Sciatic nerve (tissue), 2 donors: ENCODE data around the gene SYPL1. TPM values are rescaled to one million over a fixed set of nuclear protein-coding genes. Genes with fewer than 3 reads are reported as not detected.

Source experiments
- ATAC-seq: fragments of 200-7000 bp; cut with Tn5 transposase; one replicate; pipeline ENCODE4 v1.9.1; 2020; ENCODE audit warnings: mild to moderate bottlenecking, moderate library complexity
- DNase-seq: peaks from one replicate; pipeline ENCODE4 v3.0.0-alpha.2; 2020; ENCODE audit warnings: low spot score
- intact Hi-C: fragments of 100-400 bp; cut with DNase I; formaldehyde crosslinking; loops from one replicate; pipeline ENCODE4 v1.14.2; 2022
- total RNA-seq: library from RNA; stranded (reverse); fragmentation: NEBNext Ultra II Directional; extraction: Animal tissue kit (Norgen Biotek cat#: 25700); gene quantifications from one replicate; pipeline ENCODE4 v1.2.1, GENCODE V29; 2021
- donor health status: DM: no; HTN: no; CAD: no.
- donor health status: DM: no; HTN: no; CAD: no.

SYPL1 gene
- total RNA-seq, 1 donor from 2014 or later, result 83.5 TPM

DNA sequence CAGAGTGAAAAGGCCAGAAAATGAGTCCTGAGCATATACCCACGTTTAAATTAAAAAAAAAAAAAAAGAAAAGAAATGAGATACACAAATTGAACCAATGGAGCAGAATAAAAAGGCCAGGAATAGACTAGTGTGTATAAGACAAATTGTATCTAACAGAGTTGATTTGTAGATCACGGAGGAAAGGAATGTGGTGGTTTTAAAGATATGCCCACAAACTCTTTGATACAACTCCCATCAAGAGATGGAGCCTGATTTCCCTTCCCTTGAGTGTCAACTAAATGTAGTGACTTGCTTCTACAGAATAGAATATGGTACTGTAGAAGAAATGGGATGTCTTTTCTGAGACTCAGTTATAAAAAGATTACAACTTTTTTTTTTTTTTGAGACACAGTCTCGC is 10.4 kb downstream of the SYPL1 start:
- DNase-seq (no peak), ATAC-seq (no peak)
- intact Hi-C loops, result no loop called here

DNA sequence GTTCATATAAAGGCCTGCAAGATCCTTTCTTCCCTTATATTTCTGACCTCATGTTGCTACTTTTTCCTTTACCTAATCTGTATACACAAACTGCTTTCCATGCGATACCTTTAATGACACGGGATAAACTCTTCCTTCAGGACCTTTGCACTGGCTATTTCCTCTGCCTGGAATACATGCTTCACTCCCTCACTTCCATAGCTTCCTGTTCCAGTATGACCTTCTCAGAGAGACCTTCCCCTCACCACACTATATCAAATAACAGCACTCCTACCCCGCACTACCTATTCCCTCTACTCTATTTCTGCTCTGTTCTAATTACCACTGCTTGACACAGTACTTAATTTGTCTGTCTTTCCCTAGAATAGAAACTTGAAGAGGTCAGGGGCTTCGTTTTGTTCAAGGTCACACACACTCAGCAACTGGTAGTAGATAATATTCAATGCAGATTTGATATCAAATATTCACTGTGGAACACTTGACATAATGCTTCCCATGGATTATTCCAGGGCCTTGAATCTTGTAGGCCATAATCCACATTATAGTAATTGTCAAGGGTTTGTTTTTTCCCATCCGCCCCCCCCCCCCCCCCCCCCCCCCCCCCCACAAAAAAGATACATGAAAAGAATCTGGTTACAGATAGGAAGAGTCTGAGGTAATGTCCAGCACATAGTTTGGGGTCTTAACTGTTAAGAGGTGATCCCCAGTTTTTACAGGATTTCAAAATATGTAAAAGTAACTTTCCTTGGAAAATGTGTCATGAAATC is 11.1 kb downstream of the SYPL1 start:
- ATAC-seq (no peak), DNase-seq (no peak)
- intact Hi-C loops, result no loop called here

- intact Hi-C loops, result no loop called here
- ATAC-seq (no peak), DNase-seq (no peak)
Measured at GRCh38 chr7:106099539-106099938, 12.6 kb downstream of the SYPL1 start.

GRCh38 chr7:106098889-106099288 is 13.2 kb downstream of the SYPL1 start:
- intact Hi-C loops, result no loop called here
- DNase-seq (no peak), ATAC-seq (no peak)

DNA sequence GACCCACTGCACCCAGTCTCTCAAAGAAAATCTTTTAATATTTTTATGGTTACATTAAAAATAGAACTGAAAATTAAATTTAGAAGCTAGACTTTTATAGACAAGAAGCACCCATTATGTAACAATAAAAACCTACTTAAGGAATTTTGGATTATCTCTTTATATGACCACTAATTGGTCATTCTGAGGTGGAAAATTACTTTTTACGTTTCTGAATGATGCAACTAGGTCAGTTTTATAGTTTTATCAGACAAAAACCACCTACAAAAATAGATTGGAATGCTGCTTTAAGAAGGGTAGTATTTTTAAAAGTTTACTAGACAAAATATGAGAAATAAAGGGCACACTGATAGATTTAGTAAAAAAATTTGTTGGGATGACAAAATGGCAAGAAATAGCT is 16.5 kb downstream of the SYPL1 start:
- ATAC-seq (no peak), DNase-seq (no peak)
- intact Hi-C loops, result no loop called here

GRCh38 chr7:106094780-106095179 is 17.3 kb downstream of the SYPL1 start:
- DNase-seq, result no peak
- ATAC-seq, result no peak
- intact Hi-C loops, result no loop called here

DNA sequence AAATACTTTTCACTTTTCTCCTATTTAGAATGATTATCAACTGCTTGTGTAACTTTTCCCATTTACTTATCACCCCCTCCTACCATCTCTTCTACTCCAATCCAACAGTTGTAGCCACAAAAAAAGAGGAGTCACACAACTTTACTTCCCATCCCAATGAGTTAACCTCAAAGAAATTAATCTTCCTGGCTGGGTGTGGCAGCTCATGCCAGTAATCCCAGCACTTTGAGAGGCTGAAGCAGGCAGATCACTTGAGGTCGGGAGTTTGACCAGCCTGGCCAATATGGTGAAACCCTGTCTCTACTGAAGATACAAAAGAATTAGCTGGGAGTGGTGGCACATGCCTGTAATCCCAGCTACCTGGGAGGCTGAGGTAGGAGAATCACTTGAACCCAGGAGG is 19.9 kb downstream of the SYPL1 start:
- no peak for ATAC-seq
- no peak for DNase-seq
- intact Hi-C loops, result no loop called here

DNA sequence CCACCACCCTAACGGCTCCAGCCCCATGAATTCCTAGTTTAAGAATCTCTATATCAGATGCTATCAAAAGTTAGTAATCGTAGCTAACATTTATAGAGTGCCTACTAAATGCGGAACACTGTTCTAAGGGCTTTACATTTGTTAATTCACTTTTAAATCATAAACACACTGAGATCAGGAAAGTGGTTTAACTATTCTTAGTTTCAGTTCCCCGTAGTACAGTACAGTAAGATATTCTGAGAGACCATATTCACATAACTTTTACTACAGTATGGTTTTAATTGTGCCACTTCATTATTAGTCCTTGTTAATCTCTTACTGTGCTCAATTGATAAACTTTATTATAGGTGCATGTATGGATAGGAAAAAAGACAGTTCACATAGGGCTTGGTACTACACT is 22.5 kb downstream of the SYPL1 start:
- DNase-seq, result no peak
- ATAC-seq, result no peak
- intact Hi-C loops, result no loop called here

DNA sequence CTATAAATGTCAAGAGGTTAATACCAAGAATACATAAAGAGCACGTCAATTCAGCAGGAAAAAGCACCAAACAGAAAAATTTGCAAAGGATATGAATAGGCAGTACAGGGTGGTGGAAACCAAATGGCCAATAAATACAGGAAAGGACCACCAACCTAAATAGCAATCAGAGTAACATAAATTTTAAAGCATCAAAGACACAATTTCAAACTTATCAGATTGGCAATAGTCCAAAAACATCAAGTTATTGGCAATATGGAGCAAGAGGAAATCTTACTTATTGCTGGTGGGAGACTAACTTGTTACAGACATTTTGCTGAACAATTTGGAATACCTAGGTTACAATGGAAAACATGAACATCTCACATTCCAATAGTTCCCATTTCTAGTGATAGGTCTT is 24.1 kb downstream of the SYPL1 start:
- intact Hi-C loops, result no loop called here
- no peak for ATAC-seq
- DNase-seq, result no peak

GRCh38 chr7:106086062-106086461 is 26.1 kb downstream of the SYPL1 start:
- intact Hi-C loops, result no loop called here
- no peak for ATAC-seq
- no peak for DNase-seq

DNA sequence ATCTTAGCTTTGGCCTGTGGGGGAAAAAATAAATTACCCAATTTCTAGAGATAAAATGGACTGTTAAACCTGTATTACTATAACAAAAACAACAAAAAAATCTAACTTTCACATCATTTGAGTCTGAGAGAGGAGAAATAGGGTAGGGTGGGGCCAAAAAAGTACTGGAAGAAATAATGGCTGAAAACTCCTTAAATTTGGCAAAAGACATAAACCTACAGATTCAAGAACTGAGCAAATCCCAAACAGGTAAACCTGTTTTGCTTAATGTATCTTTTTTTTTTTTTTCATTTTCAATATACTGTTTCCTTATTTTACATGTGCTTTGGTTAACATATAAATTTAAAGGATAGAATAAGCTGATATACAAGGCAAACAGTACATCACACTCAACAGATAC is 27.1 kb downstream of the SYPL1 start:
- ATAC-seq (no peak), DNase-seq (no peak)
- intact Hi-C loops, result no loop called here

DNA sequence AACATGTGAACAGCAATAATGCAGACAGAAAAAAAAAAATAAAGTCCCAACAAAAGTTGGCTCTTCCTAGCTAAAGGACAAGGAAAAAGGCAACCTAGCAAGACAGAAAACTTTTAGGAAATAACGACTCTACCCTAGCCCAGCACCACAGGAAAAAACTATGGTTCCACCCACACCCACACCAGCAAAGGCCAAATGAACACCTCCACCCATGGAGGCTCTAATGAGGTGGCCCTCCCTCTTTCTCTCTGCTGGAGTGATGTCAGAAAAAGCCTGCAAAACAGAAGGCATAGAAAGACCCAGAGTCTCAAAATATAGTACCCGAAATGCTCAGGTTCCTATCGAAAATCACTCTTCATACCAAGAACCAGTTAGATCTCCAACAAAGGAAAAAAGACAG is 28.4 kb downstream of the SYPL1 start:
- intact Hi-C loops, result no loop called here
- no peak for ATAC-seq
- DNase-seq, result no peak

GRCh38 chr7:106082087-106082854 is 29.8 kb downstream of the SYPL1 start:
- intact Hi-C loops, result no loop called here
- ATAC-seq (no peak), DNase-seq (no peak)

DNA sequence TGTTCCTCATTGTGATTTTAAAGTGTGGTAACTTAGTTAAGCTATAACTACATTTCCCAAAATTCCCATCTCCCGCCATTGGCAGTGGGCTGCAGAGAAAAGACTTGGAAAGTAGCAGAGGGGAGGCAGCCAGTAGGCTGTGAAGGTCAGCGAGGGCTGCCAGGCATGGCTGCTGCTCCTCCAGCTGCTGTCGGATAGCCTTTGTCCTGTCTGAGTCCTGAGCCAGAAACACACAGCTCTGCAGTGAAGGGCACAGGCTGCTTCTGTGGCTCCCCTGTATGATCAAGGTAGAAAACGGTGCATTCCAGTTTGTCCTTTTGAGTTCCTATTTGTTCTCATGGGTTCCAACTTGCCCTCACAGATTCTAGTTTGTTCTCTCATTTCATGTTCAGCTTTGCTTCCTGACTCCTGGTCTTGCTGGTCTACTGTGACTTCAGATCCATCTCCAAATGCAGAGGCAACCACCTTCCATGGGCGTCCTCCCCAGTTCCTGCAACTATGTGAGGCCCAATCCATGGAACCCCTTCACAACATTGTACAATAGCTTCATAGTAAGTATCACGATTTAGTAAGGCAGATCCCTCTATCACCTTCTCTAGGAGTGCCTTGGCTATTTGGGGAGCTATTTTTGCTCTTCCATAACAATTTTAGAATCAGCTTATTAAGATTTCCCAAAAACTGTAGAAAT is 31.7 kb downstream of the SYPL1 start:
- ATAC-seq (no peak), DNase-seq (no peak)
- intact Hi-C loops, result no loop called here

- no peak for ATAC-seq
- no peak for DNase-seq
- intact Hi-C loops, result no loop called here
Measured at GRCh38 chr7:106076537-106076936, 35.6 kb downstream of the SYPL1 start.

DNA sequence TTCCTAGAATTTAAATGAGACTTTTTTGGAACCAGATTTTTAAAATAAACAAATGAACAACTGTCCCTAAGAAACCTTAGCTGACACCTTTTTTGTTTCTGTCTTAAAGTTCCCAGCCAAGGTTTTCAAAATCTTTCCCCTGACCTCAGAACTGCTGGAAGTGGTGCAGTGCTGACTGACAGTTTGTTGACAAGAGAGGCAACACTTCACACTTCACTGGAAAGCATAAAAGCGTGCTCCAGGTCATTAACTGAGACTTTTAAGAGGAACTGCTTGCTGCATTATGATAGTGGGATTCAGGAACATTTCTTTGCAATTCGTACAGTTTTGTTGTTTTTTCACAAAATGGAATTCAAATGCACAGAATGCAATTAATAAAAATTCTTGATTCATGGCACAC is 36.2 kb downstream of the SYPL1 start:
- intact Hi-C loops, result no loop called here
- ATAC-seq (no peak), DNase-seq (no peak)

GRCh38 chr7:106074257-106074656 is 37.9 kb downstream of the SYPL1 start:
- intact Hi-C loops, result no loop called here
- DNase-seq (no peak), ATAC-seq (no peak)

DNA sequence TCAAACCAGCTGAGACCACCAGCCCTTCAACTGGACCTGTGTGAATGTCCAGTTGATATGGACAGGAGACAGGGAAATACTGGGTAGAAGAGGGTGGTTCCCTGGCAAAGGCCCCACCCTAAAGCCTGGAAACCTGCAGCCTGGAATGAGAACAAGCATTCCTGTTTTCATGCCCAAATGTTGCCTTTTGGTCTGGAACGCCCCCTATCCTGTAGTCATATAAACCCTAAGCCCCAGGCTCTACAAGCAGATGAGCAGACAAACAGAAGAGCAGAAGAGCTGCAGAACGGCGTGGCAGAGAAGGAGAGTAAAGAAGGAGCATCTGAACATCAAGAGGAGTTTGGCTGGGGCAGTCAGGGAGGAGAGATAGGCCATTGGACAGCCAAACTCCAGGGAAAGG is 38.4 kb downstream of the SYPL1 start:
- ATAC-seq (no peak), DNase-seq (no peak)
- intact Hi-C loops, result no loop called here

- intact Hi-C loops, result no loop called here
- no peak for DNase-seq
- no peak for ATAC-seq
Measured at GRCh38 chr7:106072715-106073091, 39.4 kb downstream of the SYPL1 start.

DNA sequence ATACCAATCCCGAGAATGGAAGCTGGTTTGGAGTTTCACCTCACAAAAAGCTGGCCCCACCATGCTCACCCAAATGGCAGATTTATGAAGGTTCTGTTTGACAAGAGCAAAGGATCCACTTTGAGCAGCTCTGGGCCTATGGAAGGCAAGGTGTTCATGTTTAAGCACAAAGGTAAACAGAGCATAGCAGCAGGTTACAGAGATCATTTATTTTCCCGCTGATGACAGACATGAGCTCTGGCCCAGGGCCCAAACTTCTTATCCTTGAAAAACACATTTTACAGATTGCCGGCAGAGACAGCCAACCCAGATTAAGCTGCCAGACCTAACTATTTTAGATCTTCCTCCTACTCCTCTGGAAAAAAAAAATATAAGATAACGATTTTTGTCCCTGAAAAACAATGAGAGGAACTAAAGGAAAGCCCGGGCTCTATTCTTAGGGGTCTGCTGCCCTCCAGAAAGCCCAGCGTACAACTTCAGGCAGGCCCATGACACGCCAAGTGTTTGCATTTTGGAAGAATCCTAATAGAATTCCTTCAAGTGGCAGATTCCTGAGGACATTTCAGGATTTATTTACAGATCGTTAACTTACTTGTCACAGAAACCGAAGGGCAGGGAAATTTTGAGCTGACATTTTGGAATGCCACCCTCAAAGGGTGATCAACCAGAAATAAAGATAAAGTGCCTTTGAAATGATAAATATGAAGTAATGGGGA is 40.0 kb downstream of the SYPL1 start:
- DNase-seq (no peak), ATAC-seq (no peak)
- intact Hi-C loops, result no loop called here
